Suprapubic skin (tissue), 4 donors: ENCODE measurements around the gene SUGT1. TPM values are rescaled to one million over a fixed set of nuclear protein-coding genes. Genes with fewer than 3 reads are reported as not detected.
A peak's percentile ranks its signal among the peaks of the same experiment; 100 is the strongest.
"Not testable (repeated sequence)": the region's sequence is repeated elsewhere in the genome, so short reads cannot be mapped to it uniquely, and the experiment has no call there.

Experiments used
- DNase-seq, 2 donors: peaks; one replicate each; pipeline ENCODE4 v3.0.0-alpha.2; 2019; ENCODE audit warnings: low spot score in 2 of 2
- H3K27ac ChIP-seq: fragments of 200-600 bp; sonication (generic); one replicate; pipeline ENCODE4 v1.5.1; 2019
- H3K27me3 ChIP-seq: fragments of 200-600 bp; sonication (generic); one replicate; pipeline ENCODE4 v1.5.1; 2019
- H3K36me3 ChIP-seq: fragments of 200-600 bp; sonication (generic); one replicate; pipeline ENCODE4 v1.5.1; 2019
- H3K4me1 ChIP-seq: fragments of 200-600 bp; sonication (generic); one replicate; pipeline ENCODE4 v1.5.1; 2019
- H3K4me3 ChIP-seq: fragments of 200-600 bp; sonication (generic); one replicate; pipeline ENCODE4 v1.5.1; 2019; ENCODE audit warnings: mild to moderate bottlenecking
- H3K9me3 ChIP-seq: fragments of 200-600 bp; sonication (generic); one replicate; pipeline ENCODE4 v1.5.1; 2019
- EP300 ChIP-seq: sonication (generic); formaldehyde crosslinking; IDR thresholded peaks from one replicate; pipeline ENCODE4 v1.6.1; 2017; ENCODE audit warnings: antibody characterized with exemption
- POLR2A ChIP-seq, 2 donors: fragments of 450-650 bp; IDR thresholded peaks; one replicate each; pipeline ENCODE4 v1.6.1; 2017; ENCODE audit warnings: antibody characterized with exemption in 2 of 2, mild to moderate bottlenecking in 2 of 2, moderate library complexity in 2 of 2
- POLR2AphosphoS5 ChIP-seq, 3 donors: sonication (generic); formaldehyde crosslinking; IDR thresholded peaks; one replicate each; pipeline ENCODE4 v1.6.1; 2017; ENCODE audit warnings: antibody characterized with exemption in 3 of 3
- WGBS: methylation state at CpG from one replicate; pipeline ENCODE4 v1.1.5; 2018; 5-methylcytosine and 5-hydroxymethylcytosine counted together
- total RNA-seq, 4 donors: library from RNA; depleted of rRNA; stranded (reverse); fragments of >200 nt; gene quantifications; one replicate each; pipeline ENCODE4 v1.1.0, GENCODE V29; 2016
- TF ChIP-seq, protein P1 (sequence below), 2 donors: fragments of 200-600 bp in 1 of 2; fragments of 450-650 bp in 1 of 2; sonication (generic) in 1 of 2; IDR thresholded peaks; one replicate each; pipeline ENCODE4 v1.5.1; 2016 to 2019; ENCODE audit warnings: antibody characterized with exemption in 2 of 2, mild to moderate bottlenecking in 1 of 2, moderate library complexity in 1 of 2

SUGT1 gene
- total RNA-seq = 10 to 100 TPM; 23.7 to 38.2 (median 28.8) TPM

GRCh38 chr13:52652196-52652979 lies at the start of gene SUGT1:
SUGT1 (plus strand) TSS chr13:52652836; CDS start chr13:52652921, 85 bp downstream.
- TF ChIP-seq EP300 (no peak), POLR2A (IDR thresholded peaks at IDR 0.05) (peak in 1 of 2 donors; percentile 69), POLR2AphosphoS5 (IDR thresholded peaks at IDR 0.05) (peak in 2 of 3 donors; percentile 70 to 91)
- TF ChIP-seq, protein P1, sequence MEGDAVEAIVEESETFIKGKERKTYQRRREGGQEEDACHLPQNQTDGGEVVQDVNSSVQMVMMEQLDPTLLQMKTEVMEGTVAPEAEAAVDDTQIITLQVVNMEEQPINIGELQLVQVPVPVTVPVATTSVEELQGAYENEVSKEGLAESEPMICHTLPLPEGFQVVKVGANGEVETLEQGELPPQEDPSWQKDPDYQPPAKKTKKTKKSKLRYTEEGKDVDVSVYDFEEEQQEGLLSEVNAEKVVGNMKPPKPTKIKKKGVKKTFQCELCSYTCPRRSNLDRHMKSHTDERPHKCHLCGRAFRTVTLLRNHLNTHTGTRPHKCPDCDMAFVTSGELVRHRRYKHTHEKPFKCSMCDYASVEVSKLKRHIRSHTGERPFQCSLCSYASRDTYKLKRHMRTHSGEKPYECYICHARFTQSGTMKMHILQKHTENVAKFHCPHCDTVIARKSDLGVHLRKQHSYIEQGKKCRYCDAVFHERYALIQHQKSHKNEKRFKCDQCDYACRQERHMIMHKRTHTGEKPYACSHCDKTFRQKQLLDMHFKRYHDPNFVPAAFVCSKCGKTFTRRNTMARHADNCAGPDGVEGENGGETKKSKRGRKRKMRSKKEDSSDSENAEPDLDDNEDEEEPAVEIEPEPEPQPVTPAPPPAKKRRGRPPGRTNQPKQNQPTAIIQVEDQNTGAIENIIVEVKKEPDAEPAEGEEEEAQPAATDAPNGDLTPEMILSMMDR (IDR thresholded peaks at IDR 0.05) = peak in 1 of 2 donors; percentile 78
- DNase-seq = peak; percentile 97 to 98
- peak within 1 kb of the TSS; percentile 97 for H3K27ac ChIP-seq
- peaks cover 36% of the 10 kb centered on the region for H3K4me1 ChIP-seq
- peak within 1 kb of the TSS; percentile 69 for H3K4me3 ChIP-seq
- WGBS = under 1% methylated on average over 45 of the region's 61 CpGs
- no peaks in the 10 kb centered on the region for H3K9me3 ChIP-seq
- peaks cover 4% of the 10 kb centered on the region for H3K36me3 ChIP-seq
- H3K27me3 ChIP-seq = no peaks in the 10 kb centered on the region

DNA sequence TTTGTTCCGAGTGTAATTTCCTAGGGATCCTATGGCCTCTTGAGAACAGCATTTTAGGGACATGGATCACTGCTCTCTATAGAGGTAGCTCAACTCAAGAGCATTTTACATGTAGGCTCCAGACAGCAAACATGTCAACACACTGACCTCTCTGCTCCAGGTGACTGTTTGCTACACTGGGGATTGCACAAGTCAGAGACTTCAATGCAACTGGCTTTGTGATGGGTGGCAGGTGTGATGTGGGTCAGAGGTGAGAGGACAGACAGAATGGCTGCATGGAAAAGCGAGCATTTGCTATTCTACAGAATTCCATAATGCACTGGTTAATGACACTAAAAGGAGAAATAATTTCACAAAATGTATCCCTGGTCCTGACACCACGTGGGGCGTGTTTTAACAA lies 49.3 kb upstream of the SUGT1 start:
- not testable (repeated sequence) for DNase-seq, H3K27ac ChIP-seq, H3K9me3 ChIP-seq, H3K27me3 ChIP-seq, H3K4me3 ChIP-seq, H3K36me3 ChIP-seq
- H3K4me1 ChIP-seq = peaks cover 16% of the 10 kb centered on the region
- 83% methylated on average over 4 of the region's 4 CpGs for WGBS

DNA sequence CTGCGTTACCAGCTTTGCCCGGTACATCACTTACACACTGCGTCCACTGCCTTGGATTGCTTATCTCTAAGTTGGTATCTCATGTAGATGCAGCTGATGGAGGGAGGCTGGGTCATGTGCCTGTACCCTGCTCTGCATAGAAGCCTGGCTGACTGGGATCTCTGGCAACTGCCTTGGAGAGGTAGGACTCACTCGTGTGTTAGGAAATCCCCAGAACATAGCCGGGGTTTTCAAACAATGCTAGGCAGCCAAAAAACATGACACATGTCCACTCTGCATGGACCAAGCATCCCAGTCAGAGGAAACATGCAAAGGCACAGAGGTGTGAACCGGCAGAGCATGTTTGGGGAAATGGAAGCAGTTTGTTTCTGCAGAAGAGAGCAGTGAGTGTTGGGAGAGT lies 46.5 kb upstream of the SUGT1 start:
- H3K27me3 ChIP-seq, H3K9me3 ChIP-seq, H3K27ac ChIP-seq, H3K4me1 ChIP-seq, DNase-seq, H3K36me3 ChIP-seq, H3K4me3 ChIP-seq: not testable (repeated sequence)
- WGBS = 44% methylated on average over 3 of the region's 6 CpGs

GRCh38 chr13:52606795-52607194 lies 45.8 kb upstream of the SUGT1 start:
- DNase-seq, H3K9me3 ChIP-seq, H3K36me3 ChIP-seq, H3K4me1 ChIP-seq, H3K27me3 ChIP-seq, H3K4me3 ChIP-seq, H3K27ac ChIP-seq: not testable (repeated sequence)
- 70% methylated on average over 1 of the region's 1 CpG for WGBS

DNA sequence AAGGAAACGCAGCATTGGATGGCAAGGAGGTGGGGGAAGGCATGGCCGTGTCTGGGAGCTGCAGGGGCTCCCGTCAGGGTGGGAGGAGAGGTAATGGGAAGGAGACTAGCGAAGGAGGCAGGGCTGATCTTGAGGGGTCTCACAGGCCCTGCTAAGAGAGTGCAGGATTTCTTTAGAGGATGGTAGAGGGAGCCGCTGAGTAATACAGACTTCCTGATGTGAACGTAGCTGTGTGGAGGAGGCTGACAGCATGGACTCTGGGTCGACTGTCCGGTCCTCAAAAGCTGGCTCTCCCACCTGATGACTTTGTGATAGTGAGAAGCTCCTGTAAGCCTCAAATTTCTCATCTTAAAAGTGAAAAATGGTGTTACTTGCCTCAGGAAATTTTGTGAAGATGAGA lies 44.5 kb upstream of the SUGT1 start:
- H3K4me3 ChIP-seq, H3K27me3 ChIP-seq, H3K9me3 ChIP-seq, DNase-seq, H3K4me1 ChIP-seq, H3K27ac ChIP-seq, H3K36me3 ChIP-seq: not testable (repeated sequence)
- 57% methylated on average over 8 of the region's 8 CpGs for WGBS

DNA sequence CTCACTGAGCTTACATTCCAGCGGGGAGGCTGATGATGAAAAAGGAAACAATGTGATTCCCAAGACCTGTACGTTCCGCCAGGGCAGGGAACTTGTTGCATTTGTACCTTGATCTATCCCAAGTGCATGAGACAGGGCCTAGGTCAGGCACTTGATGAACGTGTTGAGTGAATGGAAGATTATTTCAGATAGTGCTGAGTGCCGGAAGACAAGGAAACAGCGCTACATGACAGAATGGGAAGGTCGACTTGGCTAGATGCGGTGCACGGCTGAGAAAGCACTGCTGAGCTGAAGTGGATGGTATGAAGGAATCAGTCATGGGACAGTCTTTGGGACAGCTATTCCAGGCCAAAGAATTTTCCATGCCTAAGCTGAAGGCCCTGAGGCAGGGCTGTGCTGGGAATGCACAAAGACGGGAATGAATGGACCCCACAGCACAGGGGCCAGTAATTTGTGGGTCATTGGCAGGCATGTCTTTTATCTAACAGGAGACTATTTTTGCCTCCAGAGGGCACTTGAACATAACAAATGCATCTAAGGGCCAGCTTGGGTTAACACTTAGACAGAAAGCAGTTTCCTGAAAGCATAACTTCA lies 43.5 kb upstream of the SUGT1 start:
- DNase-seq, H3K27me3 ChIP-seq, H3K27ac ChIP-seq, H3K9me3 ChIP-seq, H3K4me1 ChIP-seq, H3K36me3 ChIP-seq, H3K4me3 ChIP-seq: not testable (repeated sequence)
- 72% methylated on average over 10 of the region's 10 CpGs for WGBS
- TF ChIP-seq, protein P1 (IDR thresholded peaks at IDR 0.05) = peak in 1 of 2 donors; percentile 23

DNA sequence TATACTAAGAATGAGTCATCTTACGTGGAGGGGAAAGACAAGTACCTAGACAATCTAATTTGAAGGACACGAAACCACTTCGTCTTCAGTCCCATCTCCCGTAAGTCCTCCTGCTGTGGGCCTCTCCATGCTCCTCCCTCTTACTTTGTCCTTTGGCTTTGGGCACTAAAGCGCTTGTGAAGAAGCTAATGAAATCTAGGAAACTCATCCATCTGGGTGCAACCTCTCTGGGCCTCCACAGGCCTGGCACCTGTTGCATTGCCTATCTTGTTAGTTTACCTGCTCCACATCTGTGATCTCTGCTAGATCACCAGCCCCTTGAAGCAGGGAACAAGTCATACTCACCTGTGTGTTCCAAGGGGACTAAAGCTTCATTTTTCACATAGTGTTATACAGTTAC lies 42.5 kb upstream of the SUGT1 start:
- DNase-seq, H3K9me3 ChIP-seq, H3K27ac ChIP-seq, H3K36me3 ChIP-seq, H3K4me1 ChIP-seq, H3K4me3 ChIP-seq, H3K27me3 ChIP-seq: not testable (repeated sequence)
- 92% methylated on average over 5 of the region's 5 CpGs for WGBS
